ENCODE data around the gene TNKS2. TPM values are rescaled to one million over a fixed set of nuclear protein-coding genes. Genes with fewer than 3 reads are reported as not detected.
A peak's percentile ranks its signal among the peaks of the same experiment; 100 is the strongest.

Gene TNKS2
- total and polyA plus RNA-seq, 2 of the 13 experiments (the other 11 are each of a cell fraction or from before 2014, with no cell fraction given): 15.2 to 19.4 TPM

GRCh38 chr10:91908337-91909116 lies 110.3 kb downstream of the TNKS2 start (continued):
- no peak for TF ChIP-seq TERF1 (CRISPR knock-in tag; IDR thresholded peaks at IDR 0.05)
- 0 out of 2 replicates have a peak, but pooled peaks have one; percentile 44 for TF ChIP-seq ZNF30 (CRISPR knock-in tag; IDR thresholded peaks at IDR 0.05)
- TF ChIP-seq KLF15 (CRISPR knock-in tag; IDR thresholded peaks at IDR 0.05; ENCODE audit: borderline replicate concordance): no peak
- TF ChIP-seq ZNF646 (CRISPR knock-in tag; IDR thresholded peaks at IDR 0.05): no peak
- 0 out of 2 replicates have a peak, but pooled peaks have one; percentile 8 for TF ChIP-seq HMG20A (CRISPR knock-in tag; IDR thresholded peaks at IDR 0.05; ENCODE audit: borderline replicate concordance)
- TF ChIP-seq CREB1 (IDR thresholded peaks at IDR 0.05): no peak
- TF ChIP-seq CREB1 (CRISPR knock-in tag; IDR thresholded peaks at IDR 0.05): no peak
- peak; percentile 89 for TF ChIP-seq ATF7-NPFF (CRISPR knock-in tag; IDR thresholded peaks at IDR 0.05; ENCODE audit: low read depth)
- peak; percentile 42 for TF ChIP-seq NCOA2 (CRISPR knock-in tag; IDR thresholded peaks at IDR 0.05)
- TF ChIP-seq NCOR1 (IDR thresholded peaks at IDR 0.05; ENCODE audit: borderline replicate concordance, low read length): no peak
- TF ChIP-seq CBX1 (IDR thresholded peaks at IDR 0.05; ENCODE audit: low read depth): no peak
- no peak for TF ChIP-seq AFF4 (CRISPR knock-in tag; IDR thresholded peaks at IDR 0.05)
- no peak for TF ChIP-seq ZBTB39 (CRISPR knock-in tag; IDR thresholded peaks at IDR 0.05)
- no peak for TF ChIP-seq ZBTB21 (CRISPR knock-in tag; IDR thresholded peaks at IDR 0.05)
- TF ChIP-seq NAIF1 (CRISPR knock-in tag; IDR thresholded peaks at IDR 0.05; ENCODE audit: borderline replicate concordance): peak; percentile 95
